ENCODE data around the gene COLGALT1. TPM values are rescaled to one million over a fixed set of nuclear protein-coding genes. Genes with fewer than 3 reads are reported as not detected.

The COLGALT1 gene
- total and polyA plus RNA-seq, 2 experiments from 2014 or later: 54.9 to 61.3 TPM

GRCh38 chr19:17625980-17626379 is 70.5 kb downstream of the COLGALT1 start:
- Histone ChIP-seq H2AFZ (no peak overlapping the region), H3K36me3 (replicated peaks; ENCODE audit: insufficient read depth, low read depth) (no peaks in the 10 kb centered on the region), H3K9me2 (replicated peaks; ENCODE audit: insufficient read depth) (no peaks in the 10 kb centered on the region), H3K27ac (no peak overlapping the region), H3K9me3 (ENCODE audit: low read depth) (no peaks in the 10 kb centered on the region), H3K79me2 (no peaks in the 10 kb centered on the region), H4K20me1 (ENCODE audit: insufficient read depth, poor library complexity, severe bottlenecking) (no peaks in the 10 kb centered on the region), H3K4me2 (no peak overlapping the region), H3K4me3 (no peak overlapping the region), H3K27me3 (no peaks in the 10 kb centered on the region), H3K4me1 (ENCODE audit: insufficient read depth) (no peaks in the 10 kb centered on the region)
- DNase-seq (ENCODE audit: low spot score): no peak
- WGBS (ENCODE audit: low lambda C conversion rate, missing lambda C conversion rate): 95% methylated on average over 2 of the region's 2 CpGs
- no peak for TF ChIP-seq EZH2 (IDR thresholded peaks at IDR 0.05; ENCODE audit: borderline replicate concordance)
- no peak for TF ChIP-seq EZH2phosphoT487 (IDR thresholded peaks at IDR 0.05; ENCODE audit: low read depth, severe bottlenecking, unreplicated experiment)
- no peak for TF ChIP-seq CTCF (IDR thresholded peaks at IDR 0.05; ENCODE audit: poor library complexity)

- no peak overlapping the region for H3K4me2 ChIP-seq
- H3K9me2 ChIP-seq (replicated peaks; ENCODE audit: insufficient read depth): no peaks in the 10 kb centered on the region
- no peaks in the 10 kb centered on the region for H3K27me3 ChIP-seq
- H4K20me1 ChIP-seq (ENCODE audit: insufficient read depth, poor library complexity, severe bottlenecking): no peaks in the 10 kb centered on the region
- H3K4me1 ChIP-seq (ENCODE audit: insufficient read depth): no peaks in the 10 kb centered on the region
- WGBS (ENCODE audit: low lambda C conversion rate, missing lambda C conversion rate): 95% methylated on average over 12 of the region's 12 CpGs
- no peaks in the 10 kb centered on the region for H3K9me3 ChIP-seq (ENCODE audit: low read depth)
- H3K36me3 ChIP-seq (replicated peaks; ENCODE audit: insufficient read depth, low read depth): no peaks in the 10 kb centered on the region
- DNase-seq (ENCODE audit: low spot score): no peak
- H3K27ac ChIP-seq: no peak overlapping the region
- no peak overlapping the region for H2AFZ ChIP-seq
- H3K4me3 ChIP-seq: no peak overlapping the region
- H3K79me2 ChIP-seq: no peaks in the 10 kb centered on the region
- no peak for TF ChIP-seq EZH2 (IDR thresholded peaks at IDR 0.05; ENCODE audit: borderline replicate concordance)
- no peak for TF ChIP-seq CTCF (IDR thresholded peaks at IDR 0.05; ENCODE audit: poor library complexity)
- no peak for TF ChIP-seq EZH2phosphoT487 (IDR thresholded peaks at IDR 0.05; ENCODE audit: low read depth, severe bottlenecking, unreplicated experiment)
Measured at GRCh38 chr19:17626456-17627015, 71.1 kb downstream of the COLGALT1 start.

GRCh38 chr19:17627161-17627560 is 71.7 kb downstream of the COLGALT1 start:
- H2AFZ ChIP-seq: no peak overlapping the region
- no peak overlapping the region for H3K4me3 ChIP-seq
- no peaks in the 10 kb centered on the region for H3K79me2 ChIP-seq
- no peak overlapping the region for H3K4me2 ChIP-seq
- no peak for DNase-seq (ENCODE audit: low spot score)
- no peaks in the 10 kb centered on the region for H4K20me1 ChIP-seq (ENCODE audit: insufficient read depth, poor library complexity, severe bottlenecking)
- TF ChIP-seq EZH2phosphoT487 (IDR thresholded peaks at IDR 0.05; ENCODE audit: low read depth, severe bottlenecking, unreplicated experiment): no peak
- TF ChIP-seq CTCF (IDR thresholded peaks at IDR 0.05; ENCODE audit: poor library complexity): no peak
- TF ChIP-seq EZH2 (IDR thresholded peaks at IDR 0.05; ENCODE audit: borderline replicate concordance): no peak
- no peaks in the 10 kb centered on the region for H3K9me2 ChIP-seq (replicated peaks; ENCODE audit: insufficient read depth)
- no peak overlapping the region for H3K27ac ChIP-seq
- H3K27me3 ChIP-seq: no peaks in the 10 kb centered on the region
- H3K36me3 ChIP-seq (replicated peaks; ENCODE audit: insufficient read depth, low read depth): no peaks in the 10 kb centered on the region
- no peaks in the 10 kb centered on the region for H3K4me1 ChIP-seq (ENCODE audit: insufficient read depth)
- 94% methylated on average over 3 of the region's 3 CpGs for WGBS (ENCODE audit: low lambda C conversion rate, missing lambda C conversion rate)
- no peaks in the 10 kb centered on the region for H3K9me3 ChIP-seq (ENCODE audit: low read depth)
